ENCODE results near the gene GET4. TPM values are rescaled to one million over a fixed set of nuclear protein-coding genes. Genes with fewer than 3 reads are reported as not detected.
"Not testable (repeated sequence)": the region's sequence is repeated elsewhere in the genome, so short reads cannot be mapped to it uniquely, and the experiment has no call there.

The GET4 gene
- polyA plus RNA-seq, 6 donors from 2014 or later, result 7.6 to 25.7 (median 16.8) TPM

DNA sequence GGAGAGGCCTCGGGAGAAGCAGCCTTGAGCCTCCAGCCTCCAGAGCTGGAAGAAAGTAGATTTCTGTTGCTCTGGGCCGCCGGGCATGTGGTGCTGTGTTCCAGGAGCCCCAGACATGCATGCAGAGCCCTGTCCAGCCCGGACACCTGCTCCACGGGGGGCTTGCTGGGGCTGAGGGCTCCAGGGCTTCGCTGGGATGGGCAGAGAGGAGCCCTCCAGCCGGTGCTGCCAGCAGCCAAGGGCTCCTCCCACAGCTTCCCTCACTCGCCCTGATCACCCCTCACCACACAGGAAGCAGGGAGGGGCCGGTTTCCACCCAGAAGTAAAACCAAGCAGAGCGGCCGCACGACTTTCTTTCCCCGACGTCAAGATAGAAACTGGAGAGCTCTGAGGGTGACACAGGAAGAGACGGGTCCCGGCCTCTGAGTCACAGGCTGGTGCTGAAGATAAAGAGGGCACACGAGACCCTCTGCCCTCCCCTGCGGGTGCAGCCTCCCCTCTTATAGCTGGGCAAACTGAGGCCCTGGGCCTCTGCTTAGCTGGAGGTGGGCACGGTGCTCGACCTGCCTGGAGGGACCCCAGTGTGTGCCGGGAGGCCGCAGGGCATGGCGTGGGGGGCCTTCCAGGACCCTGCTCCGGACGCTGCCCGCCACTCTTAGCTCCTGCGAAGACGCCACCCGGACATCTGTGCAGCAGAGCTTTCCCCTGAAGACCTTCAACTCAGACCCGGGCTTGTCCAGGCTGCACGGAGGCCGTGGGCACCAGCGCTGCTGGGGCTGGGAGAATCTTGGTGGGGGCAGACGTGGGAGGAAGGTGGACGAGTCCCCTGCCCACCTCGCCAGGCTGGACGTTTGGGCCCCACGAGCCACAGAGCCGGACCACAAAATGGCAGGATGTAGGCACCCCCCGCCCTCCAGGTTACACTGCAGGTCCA lies 47.0 kb downstream of the GET4 start:
- no peaks in the 10 kb centered on the region for H3K27me3 Mint-ChIP-seq
- peaks cover 24 to 47% (median 26%) of the 10 kb centered on the region in 3 donors for H3K4me1 Mint-ChIP-seq
- ATAC-seq (ENCODE audit: low read depth in 2 of 2), result peak; percentile 93 to 96
- H3K27ac Mint-ChIP-seq, result peak overlapping the region; percentile 79 to 95 (median 90)
- DNase-seq, result peak; percentile 86
- H3K36me3 Mint-ChIP-seq, result no peaks in the 10 kb centered on the region
- peak overlapping the region; percentile 34 to 93 (median 84) for H3K4me3 Mint-ChIP-seq
- no peaks in the 10 kb centered on the region for H3K9me3 Mint-ChIP-seq

DNA sequence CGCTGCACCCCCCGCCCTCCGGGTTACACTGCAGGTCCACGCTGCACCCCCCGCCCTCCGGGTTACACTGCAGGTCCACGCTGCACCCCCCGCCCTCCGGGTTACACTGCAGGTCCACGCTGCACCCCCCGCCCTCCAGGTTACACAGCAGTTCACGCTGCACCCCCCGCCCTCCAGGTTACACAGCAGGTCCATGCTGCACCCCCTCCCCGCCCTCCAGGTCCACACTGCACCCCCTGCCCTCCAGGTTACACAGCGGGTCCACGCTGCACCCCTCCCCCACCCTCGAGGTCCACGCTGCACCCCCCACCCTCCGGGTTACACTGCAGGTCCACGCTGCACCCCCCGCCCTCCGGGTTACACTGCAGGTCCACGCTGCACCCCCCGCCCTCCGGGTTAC lies 47.7 kb downstream of the GET4 start:
- H3K36me3 Mint-ChIP-seq; H3K27me3 Mint-ChIP-seq; H3K9me3 Mint-ChIP-seq; ATAC-seq (ENCODE audit: low read depth in 2 of 2); DNase-seq: not testable (repeated sequence)
- Mint-ChIP-seq H3K4me3 (peak overlapping the region in 1 of 8 donors; percentile 74), H3K4me1 (peaks cover 26 to 47% (median 30%) of the 10 kb centered on the region in 3 donors), H3K27ac (peak overlapping the region in 1 of 6 donors; percentile 76)

DNA sequence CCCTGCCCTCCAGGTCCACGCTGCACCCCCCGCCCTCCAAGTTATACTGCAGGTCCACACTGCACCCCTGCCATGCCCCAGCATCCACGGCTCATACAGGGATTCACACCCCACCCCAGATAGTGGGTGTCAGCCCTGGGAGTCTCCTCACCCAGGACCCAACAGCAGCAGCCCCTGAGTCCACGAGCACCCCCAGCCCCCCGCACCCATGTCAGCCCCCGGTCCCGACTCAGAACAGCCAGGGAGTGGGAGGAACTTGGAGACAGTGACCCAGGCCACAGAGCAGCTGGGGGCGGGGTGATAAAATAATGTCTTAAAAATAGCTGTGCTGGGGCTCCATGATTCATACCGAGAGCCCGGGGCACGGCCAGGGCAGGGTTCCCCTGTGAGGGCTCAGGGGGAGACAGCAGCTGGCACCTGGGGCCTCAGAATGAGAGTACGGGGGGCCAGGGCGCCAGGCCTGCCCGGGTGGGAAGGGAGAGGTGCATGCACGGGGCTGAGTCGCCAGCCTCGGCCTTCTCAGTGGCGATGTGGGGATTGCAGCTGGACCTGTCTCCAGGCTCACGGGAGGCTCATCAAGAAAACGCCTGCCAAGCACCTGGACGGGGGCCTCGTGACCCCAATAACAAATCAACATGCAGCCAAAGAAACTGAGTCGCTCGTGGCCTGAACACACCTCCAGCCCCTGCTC lies 48.3 kb downstream of the GET4 start:
- H3K27ac Mint-ChIP-seq, result peak overlapping the region in 3 of 6 donors; percentile 41 to 78 (median 76)
- ATAC-seq (ENCODE audit: low read depth in 2 of 2) (no peak), DNase-seq (no peak)
- peaks cover 20 to 41% (median 28%) of the 10 kb centered on the region in 3 donors for H3K4me1 Mint-ChIP-seq
- no peaks in the 10 kb centered on the region for H3K9me3 Mint-ChIP-seq
- H3K36me3 Mint-ChIP-seq, result no peaks in the 10 kb centered on the region
- peak overlapping the region in 6 of 8 donors; percentile 59 to 86 (median 74) for H3K4me3 Mint-ChIP-seq
- no peaks in the 10 kb centered on the region for H3K27me3 Mint-ChIP-seq

DNA sequence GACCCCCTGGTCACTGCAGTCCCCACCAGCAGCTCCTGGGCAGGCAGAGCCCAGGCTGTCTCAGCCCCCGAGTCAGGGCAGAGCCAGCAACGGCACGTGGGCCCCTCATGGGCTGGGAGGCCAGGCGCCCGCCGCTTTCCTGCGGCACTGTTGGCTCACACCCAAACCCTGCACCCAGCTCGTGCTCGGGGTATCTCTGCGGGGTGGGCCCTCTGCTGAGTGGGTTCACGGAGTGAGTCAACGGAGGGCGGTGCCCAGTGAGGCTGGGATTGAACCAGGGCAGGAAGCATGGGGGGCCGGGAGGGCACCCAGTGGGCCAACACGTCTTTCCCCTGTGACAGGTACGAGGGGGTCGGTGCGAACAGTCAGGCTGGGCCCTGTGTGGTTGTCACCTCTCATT lies 49.2 kb downstream of the GET4 start:
- H3K27me3 Mint-ChIP-seq, result no peaks in the 10 kb centered on the region
- H3K4me3 Mint-ChIP-seq, result no peak overlapping the region
- peak overlapping the region in 1 of 6 donors; percentile 73 for H3K27ac Mint-ChIP-seq

DNA sequence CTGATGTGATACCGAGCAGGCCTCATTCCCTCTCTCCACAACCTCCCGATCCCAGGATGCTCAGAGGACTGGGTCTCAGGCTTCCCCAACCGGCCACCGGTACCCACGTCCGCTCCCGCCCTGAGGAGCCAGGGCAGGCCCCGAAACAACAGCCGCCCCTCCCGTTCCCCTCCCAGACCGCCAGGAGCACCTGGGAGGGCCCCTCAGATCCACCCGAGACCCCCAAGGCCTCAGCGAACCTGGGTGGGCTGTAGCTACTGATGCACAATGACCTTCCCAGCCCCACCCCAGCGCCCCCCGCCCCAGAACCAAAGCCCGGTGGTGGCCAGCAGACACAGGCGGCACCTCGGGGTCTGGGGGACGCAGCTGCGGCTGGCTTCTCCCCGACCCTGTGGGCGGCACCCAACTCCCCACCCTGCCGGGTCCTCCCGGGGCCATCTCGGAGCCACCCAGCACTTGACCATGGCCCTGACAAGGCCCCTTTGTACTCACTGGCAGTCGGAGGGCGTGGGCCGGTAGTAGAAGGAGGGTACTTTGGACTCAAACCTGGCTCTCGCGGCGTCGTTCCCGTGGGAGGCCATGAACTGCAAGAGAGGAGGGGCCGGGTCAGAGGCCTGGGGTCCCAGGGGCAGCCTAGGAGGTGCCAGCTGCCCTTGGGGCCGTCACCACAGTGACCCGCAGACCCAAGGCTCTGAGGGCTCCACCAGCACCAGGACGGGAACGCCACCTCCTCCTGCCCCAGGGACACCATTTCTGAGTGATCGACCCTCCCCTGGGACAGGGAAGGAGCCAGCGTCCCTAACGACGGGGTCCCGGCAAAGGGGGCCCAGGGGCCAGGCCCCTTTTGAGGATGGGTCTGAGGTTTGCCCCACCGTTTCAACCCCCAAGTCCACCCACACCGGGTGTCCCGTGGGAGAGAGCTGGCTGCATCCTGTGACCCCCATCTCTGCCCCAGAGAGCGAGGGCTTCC lies 50.0 kb downstream of the GET4 start:
- DNase-seq, result no peak

More for the DNA sequence above, 49.2 kb downstream of the GET4 start:
- H3K9me3 Mint-ChIP-seq, result no peaks in the 10 kb centered on the region
- H3K36me3 Mint-ChIP-seq, result no peaks in the 10 kb centered on the region
- DNase-seq (no peak), ATAC-seq (ENCODE audit: low read depth in 2 of 2) (no peak)
- H3K4me1 Mint-ChIP-seq, result peaks cover 20 to 41% (median 28%) of the 10 kb centered on the region in 3 donors

DNA sequence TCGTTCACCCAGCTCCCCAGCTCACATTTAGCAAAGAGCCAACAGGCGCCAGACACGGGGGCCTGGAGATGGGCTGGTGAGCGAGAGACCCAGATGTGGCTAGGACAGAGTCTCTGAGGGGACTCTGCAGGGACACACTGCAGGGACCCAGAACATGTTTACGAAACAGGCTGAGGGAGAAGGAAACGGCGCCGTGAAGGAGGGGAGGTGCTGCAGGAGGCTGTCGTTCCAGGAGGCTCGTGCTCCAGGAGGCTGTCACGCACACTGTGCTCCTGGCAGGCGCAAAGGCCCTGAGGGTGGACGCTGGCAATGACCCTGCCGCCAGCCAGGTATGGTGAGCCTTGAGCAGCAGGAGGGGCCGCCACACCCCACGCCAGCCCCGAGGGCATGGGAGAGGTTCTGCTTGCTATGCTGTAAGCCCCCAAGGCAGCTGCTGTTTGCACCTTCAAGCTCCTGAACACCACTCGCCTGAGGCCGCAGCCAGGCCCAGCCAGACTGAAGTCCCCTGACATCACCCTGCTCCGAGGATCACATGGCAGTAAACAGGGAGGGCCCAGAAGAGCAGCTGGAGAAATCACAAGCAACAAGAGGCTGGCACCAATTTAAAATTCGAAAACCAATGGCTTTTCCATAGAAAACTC lies 50.8 kb downstream of the GET4 start:
- Mint-ChIP-seq H3K27ac (peak overlapping the region in 4 of 6 donors; percentile 10 to 78 (median 46)), H3K4me3 (no peak overlapping the region), H3K9me3 (no peaks in the 10 kb centered on the region), H3K27me3 (no peaks in the 10 kb centered on the region), H3K36me3 (no peaks in the 10 kb centered on the region), H3K4me1 (peaks cover 20 to 32% (median 20%) of the 10 kb centered on the region in 3 donors)
- ATAC-seq (ENCODE audit: low read depth in 2 of 2), result no peak
- no peak for DNase-seq

More for the DNA sequence above, 50.0 kb downstream of the GET4 start:
- H3K27me3 Mint-ChIP-seq, result no peaks in the 10 kb centered on the region
- no peaks in the 10 kb centered on the region for H3K9me3 Mint-ChIP-seq
- peak overlapping the region in 1 of 6 donors; percentile 78 for H3K27ac Mint-ChIP-seq
- H3K4me3 Mint-ChIP-seq, result peak overlapping the region in 1 of 8 donors; percentile 9
- H3K36me3 Mint-ChIP-seq, result no peaks in the 10 kb centered on the region
- no peak for ATAC-seq (ENCODE audit: low read depth in 2 of 2)
- H3K4me1 Mint-ChIP-seq, result peaks cover 20 to 40% (median 21%) of the 10 kb centered on the region in 3 donors

DNA sequence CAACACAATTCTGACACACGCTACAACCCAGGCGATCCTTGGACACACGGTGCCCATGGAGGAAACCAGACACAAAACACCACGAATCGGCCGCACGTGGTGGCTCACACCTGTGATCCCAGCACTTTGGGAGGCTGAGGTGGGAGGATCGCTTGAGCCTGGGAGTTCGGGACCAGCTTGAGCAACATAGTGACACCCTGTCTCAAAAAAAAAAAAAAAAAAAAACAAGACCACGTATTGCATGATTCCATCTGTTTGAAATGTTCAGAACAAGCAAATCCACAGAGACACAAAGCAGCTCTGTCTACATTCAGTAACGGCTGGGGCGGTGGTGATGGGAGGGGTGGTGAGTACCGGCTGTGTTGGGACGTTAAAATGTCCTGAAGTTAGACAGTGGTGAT lies 53.0 kb downstream of the GET4 start:
- Mint-ChIP-seq H3K4me1 (peaks cover 5 to 14% (median 10%) of the 10 kb centered on the region in 3 donors), H3K27me3 (no peaks in the 10 kb centered on the region), H3K36me3 (no peaks in the 10 kb centered on the region), H3K9me3 (no peaks in the 10 kb centered on the region), H3K4me3 (peak overlapping the region in 2 of 8 donors; percentile 15 to 25), H3K27ac (peak overlapping the region in 5 of 6 donors; percentile 56 to 89 (median 84))
- DNase-seq (no peak), ATAC-seq (ENCODE audit: low read depth in 2 of 2) (no peak)

DNA sequence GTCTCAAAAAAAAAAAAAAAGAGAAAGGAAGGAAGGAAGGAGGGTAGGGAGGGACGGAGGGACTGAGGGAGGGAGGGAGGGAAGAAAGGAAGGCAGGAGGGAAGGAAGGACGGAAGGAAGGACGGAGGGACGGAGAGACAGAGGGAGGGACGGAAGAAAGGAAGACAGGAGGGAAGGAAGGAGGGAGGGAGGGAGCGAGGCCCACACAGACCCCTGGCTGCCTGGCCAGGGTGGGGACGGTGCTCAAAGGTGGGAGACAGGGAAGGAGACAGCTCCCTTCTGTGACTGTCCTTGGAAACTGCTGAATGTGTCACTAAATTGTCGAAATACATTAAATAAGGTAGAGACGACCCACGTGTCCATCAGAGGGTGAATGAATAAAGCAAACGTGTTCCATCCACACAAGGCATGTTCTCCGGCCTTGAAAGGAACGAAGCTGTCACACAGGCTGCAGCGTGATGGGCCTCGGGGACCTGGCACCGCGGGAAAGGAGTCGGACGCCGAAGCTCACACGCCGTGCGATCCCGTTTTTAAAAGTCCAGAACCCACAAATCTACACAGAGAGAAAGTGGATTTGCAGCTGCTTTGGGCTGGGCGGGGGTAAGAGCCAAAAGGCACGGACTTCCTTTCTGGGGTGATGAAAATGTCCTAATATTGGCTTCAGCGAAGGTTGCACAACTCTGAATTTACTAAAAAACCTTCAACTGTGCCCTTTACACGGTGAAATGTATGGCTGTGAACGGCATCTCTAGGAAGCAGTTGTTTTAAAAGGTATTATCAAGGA lies 54.8 kb downstream of the GET4 start:
- H3K36me3 Mint-ChIP-seq, result no peaks in the 10 kb centered on the region
- H3K9me3 Mint-ChIP-seq, result no peaks in the 10 kb centered on the region
- no peak overlapping the region for H3K27ac Mint-ChIP-seq
- peaks cover 0 to 9% (median 7%) of the 10 kb centered on the region in 3 donors for H3K4me1 Mint-ChIP-seq
- H3K4me3 Mint-ChIP-seq, result peak overlapping the region in 1 of 8 donors; percentile 19
- no peak for ATAC-seq (ENCODE audit: low read depth in 2 of 2)
- no peaks in the 10 kb centered on the region for H3K27me3 Mint-ChIP-seq
- no peak for DNase-seq

DNA sequence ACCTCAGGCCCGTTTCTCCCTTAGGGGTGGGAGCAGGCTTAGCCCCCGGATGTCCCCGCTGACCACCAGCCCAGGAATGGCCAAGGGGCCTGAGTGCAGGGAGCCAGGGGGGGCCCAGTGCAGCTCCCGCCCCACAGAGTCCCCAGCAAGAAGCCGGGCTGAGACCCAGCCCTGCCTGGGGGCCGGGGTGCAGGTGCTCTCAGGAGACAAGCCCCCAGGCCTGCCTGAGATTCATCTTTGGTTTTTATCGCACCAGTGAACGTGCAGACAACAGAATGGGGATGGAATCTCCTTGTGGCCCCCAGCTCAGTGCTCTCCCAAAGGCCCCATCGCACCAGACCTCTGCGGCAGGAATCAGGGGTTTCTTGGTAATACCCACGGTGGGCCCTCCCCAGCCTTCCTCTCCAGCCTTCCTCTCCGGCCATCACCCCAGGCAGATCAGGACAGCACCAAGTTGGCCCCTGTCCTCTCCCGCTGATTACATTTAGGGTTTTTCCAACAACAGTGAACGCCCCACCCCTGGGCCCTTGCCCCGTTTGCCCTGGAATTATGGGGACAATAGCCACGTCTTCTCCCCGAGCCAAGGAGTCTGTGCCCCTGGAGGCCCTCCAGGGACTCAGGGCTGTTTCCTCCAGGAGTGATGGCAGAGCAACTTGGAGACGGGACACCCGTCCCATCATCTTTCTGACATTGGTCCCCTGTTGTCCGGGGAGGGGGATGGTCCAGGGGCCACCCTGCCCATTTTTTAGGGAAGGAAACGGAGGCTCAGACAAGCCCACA lies 55.7 kb downstream of the GET4 start:
- DNase-seq (no peak), ATAC-seq (ENCODE audit: low read depth in 2 of 2) (no peak)
- Mint-ChIP-seq H3K9me3 (no peaks in the 10 kb centered on the region), H3K4me3 (no peak overlapping the region), H3K27me3 (no peaks in the 10 kb centered on the region), H3K27ac (no peak overlapping the region), H3K36me3 (no peaks in the 10 kb centered on the region), H3K4me1 (peaks cover 0 to 11% (median 9%) of the 10 kb centered on the region in 3 donors)

DNA sequence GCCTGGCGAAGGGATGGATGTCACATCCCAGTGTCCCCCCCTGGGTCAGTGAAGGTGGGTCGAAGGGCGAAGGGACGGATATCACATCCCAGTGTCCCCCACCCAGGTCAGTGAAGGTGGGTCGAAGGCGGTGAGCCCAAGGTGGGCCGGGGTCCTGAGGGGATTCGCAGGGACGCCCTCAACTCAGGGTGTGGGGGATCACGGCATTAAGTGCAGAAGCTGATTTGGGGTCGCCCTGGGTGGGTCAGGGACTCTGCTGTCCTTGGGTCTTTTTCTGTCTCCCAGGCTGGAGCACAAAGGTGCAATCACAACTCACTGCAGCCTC lies 56.3 kb downstream of the GET4 start:
- no peaks in the 10 kb centered on the region for H3K9me3 Mint-ChIP-seq
- H3K27ac Mint-ChIP-seq, result no peak overlapping the region
- H3K4me1 Mint-ChIP-seq, result peaks cover 0 to 11% (median 9%) of the 10 kb centered on the region in 3 donors
- no peaks in the 10 kb centered on the region for H3K27me3 Mint-ChIP-seq
- H3K36me3 Mint-ChIP-seq, result no peaks in the 10 kb centered on the region
- ATAC-seq (ENCODE audit: low read depth in 2 of 2), result no peak
- H3K4me3 Mint-ChIP-seq, result no peak overlapping the region
- no peak for DNase-seq

DNA sequence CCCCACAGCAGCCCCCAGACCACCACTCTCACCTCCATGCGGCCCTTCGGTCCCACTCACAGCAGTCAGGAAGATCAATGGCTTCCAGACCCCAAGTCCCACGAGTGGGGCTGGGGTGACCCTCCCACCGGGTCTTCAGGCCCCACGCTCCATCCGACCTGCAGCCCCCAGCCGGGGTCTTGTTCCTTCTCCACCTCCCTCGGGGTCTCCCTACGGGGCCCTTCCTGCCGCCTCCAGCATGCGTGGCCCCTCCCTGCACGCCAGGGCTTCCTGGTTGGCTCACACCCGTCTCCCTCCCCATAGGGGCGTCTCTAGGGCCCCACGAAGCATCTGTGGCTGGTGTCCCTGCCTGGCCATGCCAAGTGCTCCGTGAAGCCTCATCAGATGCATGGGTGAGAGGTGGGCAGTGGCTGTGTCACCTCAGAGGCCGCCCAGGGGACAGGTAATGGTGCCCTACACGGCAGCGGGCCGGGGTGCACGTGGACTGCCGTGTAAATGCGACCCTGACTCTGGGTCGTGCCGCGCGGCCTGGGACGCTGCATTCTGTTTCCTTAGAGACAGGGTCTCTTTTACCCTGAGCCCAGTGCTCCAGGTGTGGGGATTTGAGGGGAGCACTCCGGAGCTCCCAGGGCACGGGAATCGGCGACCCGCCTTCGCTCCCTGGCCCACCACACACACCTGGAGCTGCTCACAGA lies 58.3 kb downstream of the GET4 start:
- H3K4me1 Mint-ChIP-seq, result peaks cover 0 to 5% (median 0%) of the 10 kb centered on the region in 3 donors
- no peak overlapping the region for H3K4me3 Mint-ChIP-seq
- no peaks in the 10 kb centered on the region for H3K36me3 Mint-ChIP-seq

More for the DNA sequence above, 58.3 kb downstream of the GET4 start:
- DNase-seq (no peak), ATAC-seq (ENCODE audit: low read depth in 2 of 2) (no peak)
- Mint-ChIP-seq H3K9me3 (peaks cover 0 to 1% (median 0%) of the 10 kb centered on the region in 7 donors), H3K27ac (no peak overlapping the region), H3K27me3 (no peaks in the 10 kb centered on the region)

Measured in naive B cell (primary cell).